GM10248 (cell line): ENCODE results near the gene ACTL10.

Source experiments
- CTCF ChIA-PET: fragments of 300-600 bp; sonication (Branson Sonifier 250); formaldehyde crosslinking; extraction: SDS; loops from one replicate; lab custom pipeline; 2021; ENCODE audit warnings: antibody characterized with exemption; lab: Yijun Ruan, JAX
- POLR2A ChIA-PET: fragments of 350-650 bp; sonication (Branson Sonifier 250); formaldehyde crosslinking; extraction: SDS; loops from one replicate; lab custom pipeline; 2020; ENCODE audit warnings: antibody characterized with exemption; lab: Yijun Ruan, JAX
- DNase-seq: peaks from one replicate; pipeline ENCODE4 v3.0.0; 2012; ENCODE audit errors: extremely low spot score
- CTCF ChIP-seq: IDR thresholded peaks from 2 replicates; pipeline ENCODE4 v1.5.1; 2012; ENCODE audit warnings: mild to moderate bottlenecking, low read depth; ENCODE audit errors: extremely low read depth, missing control alignments, control extremely low read depth

The ACTL10 gene

GRCh38 chr20:33647603-33648395 is 18.9 kb upstream of the ACTL10 start:
- DNase-seq: peak; percentile 69
- CTCF ChIA-PET: interaction anchor here (1.2 to 1.7 kb wide), 2 partner anchors 11 to 44 kb away, joined by 3 read pairs; no protein-coding TSS in a partner anchor
- POLR2A ChIA-PET: interaction anchor here (0.5 to 0.6 kb wide), 2 partner anchors 639 to 731 kb away, joined by 5 to 7 read pairs; no protein-coding TSS in a partner anchor
- TF ChIP-seq CTCF: no peak

DNA sequence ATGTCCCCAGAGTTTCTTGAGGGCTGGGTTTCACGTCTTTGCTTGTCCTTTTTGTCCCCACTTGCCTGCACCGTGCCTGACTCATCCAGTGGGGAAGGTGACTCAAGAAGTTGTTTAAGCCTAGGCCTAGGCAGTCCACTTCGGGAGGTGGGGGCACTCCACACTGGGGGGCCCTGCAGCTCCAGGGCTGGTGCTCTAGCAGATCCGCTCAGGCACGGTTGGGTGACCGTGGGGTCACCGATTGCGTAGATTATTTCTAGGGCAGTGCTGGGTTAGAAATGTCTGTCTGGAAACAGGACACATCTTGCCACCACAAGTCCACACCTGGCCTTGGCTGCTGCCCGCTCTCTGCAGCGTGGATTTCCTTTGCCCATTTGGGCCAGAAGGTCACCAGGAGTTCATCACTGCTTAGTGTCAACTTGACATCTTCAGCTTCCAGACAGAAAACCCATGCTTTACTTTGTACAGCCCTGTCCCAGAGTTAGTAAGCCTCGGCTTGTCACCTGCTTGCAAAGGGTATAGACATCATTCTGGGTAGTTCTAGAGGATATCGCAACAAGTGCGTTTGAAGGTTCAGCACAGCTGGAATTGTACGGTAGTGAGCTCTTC is 18.2 kb upstream of the ACTL10 start:
- POLR2A ChIA-PET: interaction anchor here (0.6 kb wide), 1 partner anchor 730 kb away, joined by 7 read pairs; no protein-coding TSS in a partner anchor
- no peak for TF ChIP-seq CTCF
- CTCF ChIA-PET: interaction anchor here (1.1 to 1.7 kb wide), 3 partner anchors 8 to 45 kb away, joined by 3 read pairs; no protein-coding TSS in a partner anchor
- no peak for DNase-seq

DNA sequence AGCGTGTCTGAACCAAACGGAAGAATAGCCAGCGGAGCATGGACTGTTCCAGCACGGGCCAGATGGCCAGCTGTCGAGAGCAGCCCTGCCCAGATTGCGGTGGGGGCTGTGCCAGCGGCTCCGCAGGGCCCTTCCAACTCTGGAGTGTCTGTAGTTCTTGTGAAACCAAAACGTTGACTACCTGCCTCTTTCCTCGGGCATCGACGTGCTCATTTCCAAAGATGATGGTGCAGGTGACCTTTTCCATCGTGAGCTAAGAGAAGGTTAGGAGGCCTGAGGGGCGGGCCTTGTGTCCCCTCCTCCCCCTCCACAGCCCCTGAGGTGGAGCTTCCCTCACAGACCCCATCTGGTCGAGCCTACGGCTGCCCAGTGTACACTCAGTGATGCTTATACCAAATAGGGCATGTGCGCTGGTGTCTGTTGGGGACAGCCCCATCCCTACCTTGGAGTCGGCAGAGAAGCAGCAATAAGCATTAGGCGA is 17.5 kb upstream of the ACTL10 start:
- CTCF ChIA-PET: interaction anchor here (1.1 to 1.7 kb wide), 3 partner anchors 9 to 46 kb away, joined by 3 read pairs; no protein-coding TSS in a partner anchor
- no peak for DNase-seq
- POLR2A ChIA-PET: interaction anchor here (1.1 kb wide), 1 partner anchor 17 kb away, joined by 3 read pairs; the partner anchor contains the start of gene ACTL10
- TF ChIP-seq CTCF: no peak

DNA sequence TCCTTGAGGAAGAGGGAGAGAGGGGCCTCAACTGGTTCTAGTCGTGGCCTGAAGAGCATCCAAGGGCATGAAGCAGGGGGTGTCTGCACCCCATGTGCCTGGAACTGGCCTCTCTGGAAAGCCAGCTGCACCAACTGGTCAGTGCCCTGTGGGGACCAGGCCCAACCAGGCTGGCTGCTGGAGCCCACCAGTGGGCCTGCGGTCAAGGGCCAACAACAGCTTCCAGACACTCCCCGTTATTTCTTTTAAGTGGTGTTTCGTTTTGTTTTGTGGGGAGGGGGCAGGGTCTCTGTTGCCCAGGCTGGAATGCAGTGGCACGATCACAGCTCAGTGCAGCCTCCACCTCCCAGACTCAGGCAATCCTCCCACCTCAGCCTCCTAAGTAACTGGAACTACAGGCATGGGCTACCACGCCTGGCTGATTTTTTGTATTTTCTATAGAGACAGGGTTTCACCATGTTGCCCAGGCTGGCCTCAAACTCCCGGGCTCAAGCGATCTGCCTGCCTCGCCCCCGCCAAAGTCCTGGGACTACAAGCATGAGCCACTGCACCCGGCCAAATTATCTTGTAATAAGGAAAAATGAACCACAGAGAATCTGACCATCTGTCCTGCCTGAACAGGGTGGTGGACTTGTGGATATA is 16.5 kb upstream of the ACTL10 start:
- CTCF ChIA-PET: interaction anchor here (1.2 to 1.4 kb wide), 2 partner anchors 11 to 57 kb away, joined by 3 read pairs; no protein-coding TSS in a partner anchor
- no peak for TF ChIP-seq CTCF
- POLR2A ChIA-PET: interaction anchor here (1.1 kb wide), 1 partner anchor 16 kb away, joined by 3 read pairs; the partner anchor contains the start of gene ACTL10
- DNase-seq: no peak

DNA sequence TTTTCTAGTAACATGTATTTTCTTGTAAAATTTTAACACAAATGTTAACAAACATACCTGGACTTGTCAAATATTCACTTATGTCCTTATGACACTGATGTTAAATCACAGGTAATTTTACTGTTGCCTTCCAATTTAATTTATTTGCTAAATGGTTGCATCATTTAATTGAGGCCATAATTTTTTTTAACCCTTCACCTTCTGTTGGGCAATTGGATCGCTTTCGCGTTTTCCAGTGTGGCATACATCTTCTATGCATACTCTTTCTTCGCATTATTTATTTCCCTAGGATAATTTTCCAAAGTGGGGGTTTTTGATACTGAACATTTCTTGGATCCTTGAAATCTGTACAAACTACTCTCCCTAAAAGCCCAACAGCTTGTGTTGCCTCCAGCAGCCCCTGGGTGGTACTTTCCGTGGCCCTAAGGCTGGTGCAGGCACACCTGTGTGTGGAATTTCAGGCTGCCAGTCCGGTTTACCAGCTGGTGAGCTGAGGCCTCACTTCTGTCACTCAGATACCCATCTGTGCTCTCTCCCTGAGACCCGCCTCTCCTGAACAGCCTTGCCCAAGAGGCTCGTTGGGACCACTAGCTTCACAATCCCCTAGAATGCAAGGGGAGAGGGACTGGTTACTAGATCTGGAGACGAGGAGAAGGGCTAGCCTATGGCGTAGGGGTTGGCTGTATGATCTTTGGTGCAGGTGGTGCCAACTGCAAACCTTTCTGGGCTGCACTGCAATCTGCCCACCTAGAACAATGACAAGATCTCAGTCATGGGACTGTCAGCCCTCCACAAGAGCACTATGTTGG is 15.8 kb upstream of the ACTL10 start:
- no peak for DNase-seq
- no peak for TF ChIP-seq CTCF
- POLR2A ChIA-PET: no interaction called here
- CTCF ChIA-PET: interaction anchor here (1.2 to 5.4 kb wide), 5 partner anchors 8 to 57 kb away, joined by 3 to 31 read pairs (median 13); partner anchors contain the start of genes ACTL10 and C20orf144
